Cardiac atrium fibroblast (primary cell): Measurements from ENCODE around the gene RBM8A. TPM values are rescaled to one million over a fixed set of nuclear protein-coding genes. Genes with fewer than 3 reads are reported as not detected.

ENCODE experiments used
- total RNA-seq: library from RNA; depleted of rRNA; stranded (reverse); fragments of >200 nt; gene quantifications from 2 replicates; pipeline ENCODE4 v1.2.3, GENCODE V29; 2015

The RBM8A gene
- 89.7 and 102 TPM in 2 replicates for total RNA-seq

DNA sequence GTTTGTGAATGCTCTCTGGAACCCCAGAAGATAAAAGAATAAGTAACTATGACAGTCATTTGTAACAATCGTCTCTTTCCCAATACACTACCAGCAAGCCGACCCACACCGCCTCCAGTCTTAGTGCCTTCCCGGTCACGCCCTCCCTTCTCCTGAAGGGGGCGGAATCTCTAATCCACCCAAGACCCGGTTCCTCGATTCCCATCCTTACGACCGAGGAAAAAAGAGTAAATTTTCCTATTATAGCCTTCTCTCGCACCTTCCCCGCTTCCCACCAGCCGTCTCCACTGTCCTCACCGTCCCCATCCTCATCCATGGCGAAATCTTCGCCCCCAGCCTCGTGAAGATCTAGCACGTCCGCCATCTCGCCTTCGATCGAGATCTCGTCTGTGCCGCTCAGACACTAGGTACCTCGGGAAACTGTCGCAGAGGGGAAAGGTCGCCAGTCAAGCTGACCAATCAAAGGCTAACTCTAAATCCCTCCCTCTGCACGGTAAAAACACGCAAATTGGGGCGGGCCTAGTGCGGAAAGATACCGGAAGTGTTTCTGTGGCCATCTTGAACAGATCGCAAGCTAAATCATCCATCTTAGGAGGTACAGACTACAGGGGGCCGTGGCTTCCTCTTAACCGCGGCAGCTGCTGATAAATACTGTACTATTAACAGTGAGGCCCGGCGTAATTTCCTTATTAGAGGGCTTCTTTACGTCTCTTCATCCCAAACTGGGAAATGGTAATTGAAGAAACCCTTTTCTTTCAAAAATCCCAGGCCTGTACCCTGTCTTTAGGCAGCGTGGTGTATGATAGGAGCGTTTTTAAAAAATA is at the start of gene RBM8A:
Gene RBM8A (minus strand): TSS at position 422 of the 824 bp plus-strand sequence. CDS start 58 bp downstream, at position 364.

DNA sequence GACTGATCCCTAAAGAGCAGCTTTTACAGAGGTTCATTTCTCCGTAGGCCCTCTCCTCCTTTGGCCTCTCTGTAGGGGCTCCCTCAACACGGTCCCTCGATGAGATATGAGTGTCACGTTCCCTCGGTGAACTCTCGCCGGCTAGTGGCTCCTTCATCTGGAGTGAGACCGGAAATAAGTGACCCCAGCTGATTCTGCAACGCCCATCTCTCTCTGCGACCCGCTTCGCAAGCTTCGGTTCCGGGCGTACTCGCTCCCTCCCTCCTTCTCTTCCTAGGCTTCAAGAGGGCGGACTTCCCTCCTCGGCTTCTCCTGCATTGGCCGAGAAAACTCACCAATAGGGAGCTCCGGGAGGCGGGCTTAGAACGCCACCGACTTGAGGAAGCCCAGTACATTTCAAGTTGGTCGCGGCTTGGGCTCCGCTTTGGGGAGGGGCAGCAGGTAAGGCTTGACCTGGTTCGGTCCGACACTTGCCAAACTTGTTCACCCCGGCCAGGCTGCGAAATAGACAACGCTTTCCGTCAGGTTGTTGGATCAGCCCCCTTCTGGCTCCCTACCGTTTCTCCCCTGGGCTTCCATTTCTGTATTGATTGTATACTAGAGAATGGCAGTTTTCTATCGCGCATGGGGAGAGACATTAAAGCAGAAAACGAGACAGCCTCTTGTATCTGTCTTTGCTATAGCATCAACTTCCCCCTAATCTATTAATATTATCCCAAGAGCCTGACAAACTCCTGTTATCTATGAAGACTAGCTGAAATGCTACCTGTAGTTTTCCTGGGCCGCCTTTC is 37.2 kb upstream of the RBM8A start, which contains the start of the genes ANKRD34A and POLR3GL:
Gene ANKRD34A (minus strand): TSS at position 248 of the 791 bp plus-strand sequence. CDS start 2,816 bp downstream, outside the sequence.
Gene POLR3GL (plus strand): TSS at position 363 of the 791 bp plus-strand sequence. CDS start 10,176 bp downstream, outside the sequence.

DNA sequence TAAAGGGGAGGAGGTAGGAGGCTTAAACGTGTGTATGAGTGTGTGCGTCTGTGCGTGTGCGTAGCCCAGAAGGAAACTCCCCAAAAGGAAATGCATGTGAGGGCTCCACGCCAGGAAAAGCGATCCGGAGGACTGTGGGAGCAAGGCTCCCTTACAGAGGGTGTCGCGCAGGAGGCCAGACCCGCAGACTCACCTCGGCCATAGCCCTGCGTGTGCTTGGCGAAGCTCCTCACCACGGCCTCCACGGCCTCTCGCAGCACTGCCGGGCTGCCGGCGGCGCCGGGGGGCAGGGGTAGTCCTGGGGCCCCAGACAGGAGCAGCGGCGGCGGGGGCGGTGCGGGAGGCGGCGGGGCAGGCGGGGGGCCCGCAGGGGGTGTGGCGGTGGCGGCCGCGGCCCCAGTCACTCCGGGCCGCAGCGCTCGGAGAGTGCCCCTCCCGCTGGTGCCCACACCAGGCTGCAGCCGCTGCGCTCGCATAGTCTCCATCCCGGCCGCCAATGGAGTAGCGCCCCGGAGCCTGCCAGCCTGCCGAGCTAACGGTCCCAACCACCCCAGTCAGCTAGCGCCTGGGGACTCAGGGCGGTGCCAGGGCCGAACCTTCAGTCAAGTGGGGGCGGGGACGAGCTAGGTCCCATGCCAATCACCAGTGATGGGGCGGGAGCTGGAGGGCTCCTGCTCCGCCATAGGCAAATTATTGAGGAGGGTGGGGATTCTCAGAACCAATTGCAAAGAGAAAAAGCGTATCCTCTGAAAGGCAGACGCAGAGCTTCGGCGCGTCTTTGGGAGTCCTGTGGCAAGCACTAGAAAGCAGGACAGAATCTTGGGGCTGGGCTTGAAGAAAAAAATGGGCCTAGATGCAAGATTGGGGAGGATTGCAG is 30.4 kb upstream of the RBM8A start, which contains the start of gene LIX1L:
Gene LIX1L (minus strand): TSS at position 575 of the 877 bp plus-strand sequence. CDS start 90 bp downstream, at position 485.

DNA sequence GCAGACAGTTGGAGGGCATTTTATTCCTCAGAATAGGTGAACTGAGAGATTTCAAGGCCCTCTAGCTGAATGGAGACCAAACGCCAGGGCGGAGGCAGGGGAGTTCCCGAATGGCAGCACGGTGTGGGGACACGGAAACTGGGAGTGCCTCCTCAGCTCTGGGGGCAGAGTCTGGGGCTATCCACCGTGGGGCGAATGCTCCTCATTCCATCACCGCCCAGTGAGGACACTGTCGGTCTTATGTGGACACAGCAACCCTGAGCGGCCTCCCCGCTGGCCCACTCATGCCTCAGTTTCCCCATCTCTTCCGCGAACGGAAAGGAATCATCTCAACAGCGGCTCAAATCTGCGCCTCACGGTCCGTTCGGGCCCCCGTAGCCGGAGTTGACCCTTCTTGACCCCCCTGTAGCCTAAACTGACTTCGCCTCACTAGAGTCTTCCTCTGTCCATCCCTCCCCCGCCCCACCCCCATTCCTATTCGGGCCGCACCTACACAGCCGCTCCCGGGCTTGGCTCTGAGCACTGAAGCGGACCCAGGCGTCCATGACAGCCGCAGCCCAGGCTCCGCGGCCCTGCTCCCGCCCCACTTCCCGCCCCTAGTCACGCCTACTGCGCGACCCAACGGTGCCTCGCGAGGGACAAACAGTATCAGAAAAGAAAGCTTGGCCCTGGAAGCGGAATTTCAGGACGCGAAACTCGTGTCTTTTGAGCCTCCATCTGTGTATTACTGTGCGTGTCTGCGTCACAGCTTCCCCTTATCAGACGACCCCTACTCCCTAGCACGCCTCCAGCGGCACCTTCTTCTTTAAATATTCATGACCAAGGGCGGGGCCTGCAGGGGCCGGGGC is 8.9 kb downstream of the RBM8A start, which contains the start of gene PEX11B:
Gene PEX11B (minus strand): TSS at position 574 of the 848 bp plus-strand sequence. CDS start 29 bp downstream, at position 545.

DNA sequence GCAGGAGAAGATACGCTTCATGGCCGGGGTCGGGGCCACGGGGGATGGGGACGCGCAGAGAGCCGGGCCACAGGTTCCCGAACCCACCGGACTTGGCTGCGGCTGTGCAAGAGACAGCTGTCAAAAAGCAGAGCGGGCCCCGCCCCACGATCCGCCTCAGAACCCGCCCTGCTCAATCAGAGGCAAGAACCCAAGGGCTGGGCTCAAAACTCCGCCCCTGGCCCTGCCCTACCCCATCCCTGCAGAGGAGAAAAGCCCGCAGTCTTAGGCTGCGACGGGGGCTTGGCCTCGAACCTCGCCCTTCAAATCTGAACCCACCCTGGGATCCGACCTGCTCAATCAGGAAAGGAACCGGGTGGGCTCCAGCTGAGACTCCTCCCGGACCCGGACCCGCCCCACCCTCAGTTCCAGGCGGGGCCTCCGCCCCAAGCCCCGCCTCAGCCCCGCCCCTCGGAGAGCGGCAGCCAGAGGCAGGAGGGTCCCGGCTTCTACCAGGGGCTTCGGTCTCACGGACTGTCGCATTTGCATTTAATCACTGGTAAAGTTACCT is 41.5 kb downstream of the RBM8A start, which contains the start of gene ANKRD35:
Gene ANKRD35 (minus strand): TSS at position 129 of the 550 bp plus-strand sequence. CDS start 108 bp downstream, at position 21.

Other genes with a start within 250 kb of the RBM8A start
- gene PDZK1, start 220.1 kb downstream of the RBM8A start, total RNA-seq, result not detected in 2 replicates
- gene CD160, start 208.0 kb downstream of the RBM8A start, total RNA-seq, result not detected in 2 replicates
- gene RNF115, start 103.4 kb downstream of the RBM8A start, total RNA-seq, result 6.5 and 6.9 TPM in 2 replicates
- 18.2 and 21.2 TPM in 2 replicates for gene POLR3C, start 103.3 kb downstream of the RBM8A start, total RNA-seq
- gene NUDT17, start 81.9 kb downstream of the RBM8A start, total RNA-seq, result 1.3 and 1.6 TPM in 2 replicates
- 25.8 and 32.3 TPM in 2 replicates for gene PIAS3, start 68.4 kb downstream of the RBM8A start, total RNA-seq
- 1.1 and 1.3 TPM in 2 replicates for gene ANKRD35, start 41.6 kb downstream of the RBM8A start, total RNA-seq
- 9.4 and 10.8 TPM in 2 replicates for gene ITGA10, start 17.4 kb downstream of the RBM8A start, total RNA-seq
- 26.4 and 34.8 TPM in 2 replicates for gene PEX11B, start 8.8 kb downstream of the RBM8A start, total RNA-seq
- 27.8 and 33.4 TPM in 2 replicates for gene LIX1L, start 30.5 kb upstream of the RBM8A start, total RNA-seq
- 0.16 and 0.18 TPM in 2 replicates for gene ANKRD34A, start 37.1 kb upstream of the RBM8A start, total RNA-seq
- gene POLR3GL, start 37.2 kb upstream of the RBM8A start, total RNA-seq, result 10.1 and 12.5 TPM in 2 replicates
- 302 and 306 TPM in 2 replicates for gene TXNIP, start 69.1 kb upstream of the RBM8A start, total RNA-seq
- gene HJV, start 94.3 kb upstream of the RBM8A start, total RNA-seq, result not detected in 2 replicates
- gene NBPF10, start 217.3 kb upstream of the RBM8A start, total RNA-seq, result 1.9 and 2.5 TPM in 2 replicates